GM19463 (cell line): ENCODE data around the gene TLE6.
"Not testable (repeated sequence)": the region's sequence is repeated elsewhere in the genome, so short reads cannot be mapped to it uniquely, and the experiment has no call there.

Experiments
- ATAC-seq: cut with Tn5 transposase; IDR thresholded peaks from one replicate; pipeline ENCODE4 v1.9.1; 2021; ENCODE audit warnings: mild to moderate bottlenecking, moderate library complexity; ENCODE audit not compliant: unreplicated experiment

TLE6 gene

DNA sequence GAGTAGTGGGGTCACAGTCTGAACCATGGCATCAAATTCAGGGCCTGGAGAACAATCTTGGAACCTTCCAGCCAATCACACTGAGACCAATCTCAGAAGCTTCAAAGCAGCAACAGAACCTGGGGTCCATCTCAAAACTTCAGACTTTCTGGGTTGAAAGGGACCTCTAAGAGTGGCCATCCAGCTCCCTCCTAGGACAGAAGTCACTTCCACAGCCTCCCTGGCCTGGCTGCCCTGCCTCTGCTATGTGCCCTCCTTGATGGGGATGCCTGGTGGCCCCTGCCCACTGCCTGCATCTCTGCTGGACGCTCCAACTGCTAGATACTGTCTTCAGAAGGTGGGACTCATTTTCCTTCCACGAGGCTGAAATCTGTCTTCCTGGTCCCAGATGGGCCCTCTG lies 49.9 kb downstream of the TLE6 start:
- ATAC-seq = no peak

DNA sequence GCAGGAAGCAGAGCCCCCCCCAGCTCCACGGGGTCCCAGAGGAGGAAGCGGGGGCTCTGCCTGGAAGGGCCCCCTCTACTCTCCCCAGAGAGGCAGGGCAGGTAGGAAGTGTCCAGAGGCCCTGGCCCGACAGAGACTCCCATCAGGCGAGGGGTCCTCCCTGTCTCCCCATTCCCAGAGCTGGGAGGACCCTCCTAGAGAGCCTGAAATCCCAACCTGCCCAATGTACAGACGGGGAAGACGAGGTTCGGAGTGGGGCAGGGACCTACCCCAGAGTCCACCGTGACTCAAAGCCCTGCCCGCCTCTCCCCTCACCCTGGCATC lies 50.6 kb downstream of the TLE6 start:
- no peak for ATAC-seq

DNA sequence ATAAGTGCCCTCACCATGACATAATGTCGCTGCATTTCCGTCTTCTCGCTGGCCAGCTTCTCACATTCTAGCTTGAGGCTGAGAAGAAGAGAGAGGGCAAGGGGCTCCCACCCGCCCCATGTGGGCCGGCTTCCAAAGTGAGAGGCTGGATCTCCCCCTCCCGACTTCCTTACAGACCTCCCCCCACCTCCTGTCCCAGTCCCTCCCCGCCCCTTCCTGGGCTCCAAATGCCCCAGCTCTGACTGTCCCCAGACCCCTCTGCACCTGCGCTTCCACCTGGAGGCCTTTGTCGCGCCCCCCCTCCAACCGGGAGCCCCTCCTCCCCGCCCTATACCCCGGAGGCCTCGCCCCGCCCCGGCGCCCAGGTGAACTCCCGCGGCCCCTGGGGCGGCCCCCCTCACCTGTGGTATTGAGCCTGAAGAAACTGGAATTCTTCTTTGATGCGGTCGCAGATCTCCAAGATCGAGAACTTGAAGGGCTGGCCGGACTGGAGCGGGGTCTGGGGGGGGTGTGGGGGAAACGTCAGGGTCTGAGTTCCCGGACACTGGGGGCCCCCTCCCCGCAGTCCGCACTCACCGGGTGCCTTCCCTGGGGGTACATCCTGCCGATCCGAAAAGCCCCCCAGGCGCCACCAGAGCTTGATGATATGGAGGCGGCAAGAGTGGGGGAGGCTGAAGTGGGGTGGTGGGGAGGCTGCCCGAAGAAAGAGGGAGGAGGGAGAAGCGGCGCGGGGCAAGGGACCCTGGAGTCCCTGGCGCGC lies 51.1 kb downstream of the TLE6 start:
- no peak for ATAC-seq

DNA sequence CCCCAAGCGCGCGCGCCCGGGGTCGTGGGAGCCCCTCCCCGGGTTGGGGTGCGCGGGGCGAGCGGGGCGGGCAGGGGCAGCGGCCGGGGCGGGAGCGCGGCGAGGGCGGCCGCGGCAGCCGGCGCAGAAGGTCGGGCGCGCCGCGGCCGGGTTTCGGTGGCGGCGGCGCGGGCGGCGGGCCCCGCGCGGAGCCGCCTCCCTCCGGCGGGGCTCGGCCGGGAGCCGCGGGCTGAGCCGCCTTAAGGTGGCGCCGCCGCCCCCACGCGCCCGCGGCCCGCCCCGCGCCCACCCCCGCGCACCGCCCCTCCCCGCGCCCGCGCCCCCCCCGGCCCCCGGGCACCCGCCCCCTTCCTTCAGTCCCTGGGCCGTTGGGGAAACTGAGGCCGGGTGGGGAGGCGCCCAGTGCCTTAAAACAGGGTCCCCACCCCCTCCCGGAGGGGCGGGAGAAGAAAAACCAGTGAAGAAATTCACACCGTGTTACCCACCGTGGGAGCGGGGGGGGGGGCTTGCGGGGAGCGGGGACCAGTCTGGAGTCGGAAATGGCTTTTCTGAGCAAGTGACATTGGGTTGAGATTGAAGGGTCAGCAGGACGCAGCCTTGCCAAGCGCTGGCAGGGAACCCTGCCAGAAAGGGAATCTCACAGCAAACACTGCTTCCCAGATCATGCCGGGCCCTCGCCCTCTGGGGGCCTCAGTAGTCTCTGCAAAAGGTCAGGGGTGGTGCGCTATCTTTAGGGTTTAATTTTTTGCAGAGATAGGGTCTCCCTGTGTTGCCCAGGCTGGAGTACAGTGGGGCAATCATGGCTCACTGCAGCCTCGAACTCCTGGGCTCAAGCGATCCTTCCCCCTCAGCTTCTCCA lies 51.9 kb downstream of the TLE6 start, which contains the start of gene TLE2:
TLE2 (minus strand) TSS at position 216 of the 859 bp plus-strand sequence. CDS start 376 bp downstream, outside the sequence.
- no peak for ATAC-seq

DNA sequence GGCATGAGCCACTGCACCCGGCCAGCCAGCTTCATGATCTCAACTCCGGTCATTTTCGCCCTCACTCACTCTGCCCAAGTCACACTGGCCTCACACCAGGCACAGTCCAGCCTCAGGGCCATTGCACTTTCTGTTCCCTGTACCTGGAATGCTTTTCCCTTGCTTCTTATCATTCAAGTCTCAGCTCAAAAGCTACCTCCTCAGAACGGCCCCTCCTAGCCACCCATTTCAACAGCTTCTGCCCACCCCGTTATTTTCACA lies 54.2 kb downstream of the TLE6 start:
- no peak for ATAC-seq

DNA sequence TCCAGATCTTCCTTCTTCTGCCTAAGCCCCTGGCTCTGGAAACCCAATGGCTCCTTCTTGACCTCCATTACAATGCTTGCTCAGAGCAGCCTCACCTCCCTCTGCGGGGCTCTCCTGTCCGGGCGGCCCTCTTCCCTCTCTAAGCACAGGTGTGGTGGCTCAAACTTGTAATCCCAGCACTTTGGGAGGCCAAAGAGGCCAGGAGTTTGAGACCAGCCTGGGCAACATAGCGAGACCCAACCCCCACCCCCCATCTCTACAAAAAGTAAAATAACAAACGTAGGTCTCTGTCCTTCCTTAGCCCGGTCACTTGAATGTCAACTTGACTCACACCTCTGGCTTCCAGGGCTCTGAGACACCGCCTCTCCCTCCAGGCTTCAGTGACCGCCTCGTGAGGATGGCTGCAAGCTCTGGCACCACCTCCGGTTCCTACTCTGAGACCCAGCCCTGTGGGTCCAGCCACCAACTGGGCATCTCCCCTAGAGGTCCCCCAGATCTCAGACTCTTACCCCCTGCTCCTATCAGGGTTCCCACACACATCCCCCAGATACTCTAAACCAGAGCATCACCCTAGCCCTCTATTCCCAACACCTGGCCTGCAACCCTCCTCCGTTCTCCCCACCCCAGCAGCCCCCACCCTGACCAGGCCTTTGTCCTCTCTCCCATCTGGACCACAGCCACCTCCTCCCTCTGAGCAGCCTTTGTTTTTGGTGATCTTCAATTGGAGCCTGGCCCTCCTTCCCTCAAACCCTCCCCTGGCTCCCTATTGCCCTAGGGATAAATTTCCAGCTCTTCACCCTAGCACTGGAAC lies 56.4 kb downstream of the TLE6 start:
- no peak for ATAC-seq

DNA sequence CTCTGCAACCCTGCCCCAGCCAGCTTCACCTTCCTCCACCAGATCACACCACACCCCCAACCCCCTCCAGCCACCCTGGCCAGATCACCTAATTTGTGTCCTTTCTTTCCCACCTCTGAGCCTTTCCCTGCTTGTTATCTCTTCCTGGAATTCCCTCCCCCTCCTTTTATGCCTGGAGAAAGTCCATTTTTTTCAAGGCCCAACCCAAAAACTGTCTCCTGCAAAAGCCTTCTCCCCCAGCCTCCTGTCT lies 57.0 kb downstream of the TLE6 start:
- no peak for ATAC-seq

DNA sequence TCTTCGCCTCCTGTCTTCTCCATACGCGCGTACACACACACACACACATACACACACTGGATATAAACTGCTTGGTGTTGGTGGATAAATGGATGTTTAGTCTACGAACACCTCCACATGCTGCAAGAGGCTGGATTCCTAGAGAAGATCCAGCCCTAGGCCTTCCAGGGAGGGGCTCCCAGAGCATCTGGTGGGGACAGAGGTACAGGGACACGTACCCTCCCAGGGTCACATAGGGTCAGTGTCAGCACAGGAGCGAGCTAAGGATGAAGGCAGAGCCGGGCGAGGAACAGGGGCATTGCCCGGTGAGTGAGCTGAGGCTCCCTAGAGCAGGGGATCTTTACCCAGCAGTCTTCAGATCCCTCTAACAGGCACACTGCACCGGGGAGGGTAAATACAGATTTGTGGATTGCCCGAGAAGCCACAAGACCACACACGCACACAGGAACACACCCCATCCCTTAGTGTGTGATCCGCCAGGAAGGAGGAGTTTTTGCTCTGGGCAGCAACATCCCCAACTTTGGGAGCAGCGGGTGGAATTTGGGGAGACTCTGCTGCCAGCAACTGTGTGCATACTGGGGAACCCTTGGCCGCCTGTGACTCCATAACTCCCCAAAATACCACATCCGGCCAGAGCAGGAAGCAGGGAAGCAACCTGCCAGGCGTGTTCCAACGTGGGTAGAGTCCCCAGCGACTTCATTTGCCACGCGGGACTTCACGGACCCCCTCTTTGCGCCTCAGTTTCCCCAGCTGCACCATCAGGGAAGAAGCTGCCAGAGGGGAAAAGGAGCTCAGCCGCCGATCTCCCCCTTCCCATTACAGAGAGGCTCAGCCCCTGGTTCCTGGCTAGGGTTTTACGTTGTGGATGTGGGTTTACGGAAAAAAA lies 57.5 kb downstream of the TLE6 start:
- no peak for ATAC-seq

DNA sequence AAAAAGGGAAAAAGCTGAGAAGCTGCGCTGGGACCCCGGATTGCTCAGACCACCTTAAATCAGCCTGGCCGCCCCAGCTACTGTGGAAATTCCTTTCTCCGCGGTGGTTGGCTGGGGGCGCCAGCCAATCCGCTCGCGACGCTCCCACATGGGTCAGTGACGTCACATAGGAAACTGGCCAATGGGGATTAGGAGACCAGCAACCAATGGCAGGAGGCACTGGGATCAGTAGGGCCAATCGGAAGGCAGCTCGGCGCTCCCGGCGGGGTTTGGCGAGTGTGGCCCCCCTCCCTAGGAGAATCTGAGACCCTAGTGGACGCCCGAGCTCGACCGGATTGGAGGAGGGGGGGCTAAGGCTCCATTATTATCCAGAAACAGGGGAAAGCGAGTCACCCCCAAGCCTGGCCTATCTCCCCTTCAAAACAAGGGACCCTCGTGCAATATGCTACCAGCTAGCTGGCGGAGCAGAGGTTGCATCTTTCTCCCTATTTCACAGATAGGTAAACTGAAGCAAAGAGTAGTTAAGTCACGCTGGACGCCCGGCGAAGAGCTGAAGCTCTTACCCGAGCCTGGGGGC lies 58.3 kb downstream of the TLE6 start:
- peak; percentile 93 for ATAC-seq

DNA sequence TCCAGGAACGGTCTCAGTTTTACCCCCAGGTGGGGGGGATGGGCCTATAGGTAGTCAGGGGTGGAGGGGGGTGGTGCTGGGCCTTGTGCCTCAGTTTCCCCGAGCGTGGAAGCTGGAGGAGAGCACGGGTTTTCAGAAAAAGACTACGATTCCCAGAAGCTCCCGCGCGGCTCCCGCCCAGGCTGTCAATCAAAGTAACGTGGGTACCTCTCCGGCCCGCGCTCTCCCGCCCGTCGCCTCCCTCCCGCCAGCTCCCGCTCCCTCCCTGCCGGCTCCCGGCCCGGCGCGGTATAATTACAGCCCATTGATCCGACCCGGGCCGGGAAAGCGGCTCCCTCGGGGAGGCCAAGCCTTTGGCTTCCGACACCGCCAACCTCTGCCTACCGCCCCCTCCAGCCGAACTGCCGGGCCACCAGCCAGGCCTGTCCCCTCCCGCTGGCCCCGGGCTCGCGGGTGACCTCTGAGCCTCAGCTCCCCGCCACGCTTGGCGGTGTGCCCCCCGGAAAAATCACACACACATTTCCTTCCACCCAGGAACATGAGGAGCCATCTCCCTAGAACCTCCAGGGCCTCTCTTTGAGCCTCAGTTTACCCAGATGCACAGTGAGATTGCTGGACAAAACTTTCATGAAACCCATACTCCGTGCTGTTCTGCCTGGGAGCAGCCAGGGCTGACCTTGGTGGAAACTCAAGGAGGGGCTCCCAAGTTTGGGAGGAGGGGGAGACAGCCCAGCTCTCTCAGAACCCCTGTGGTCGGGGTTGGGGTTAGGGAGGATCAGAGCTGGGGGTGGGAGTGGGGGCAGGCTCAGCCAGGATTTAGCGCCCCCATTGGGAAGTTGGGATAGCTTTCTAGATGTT lies 59.0 kb downstream of the TLE6 start:
- no peak for ATAC-seq

DNA sequence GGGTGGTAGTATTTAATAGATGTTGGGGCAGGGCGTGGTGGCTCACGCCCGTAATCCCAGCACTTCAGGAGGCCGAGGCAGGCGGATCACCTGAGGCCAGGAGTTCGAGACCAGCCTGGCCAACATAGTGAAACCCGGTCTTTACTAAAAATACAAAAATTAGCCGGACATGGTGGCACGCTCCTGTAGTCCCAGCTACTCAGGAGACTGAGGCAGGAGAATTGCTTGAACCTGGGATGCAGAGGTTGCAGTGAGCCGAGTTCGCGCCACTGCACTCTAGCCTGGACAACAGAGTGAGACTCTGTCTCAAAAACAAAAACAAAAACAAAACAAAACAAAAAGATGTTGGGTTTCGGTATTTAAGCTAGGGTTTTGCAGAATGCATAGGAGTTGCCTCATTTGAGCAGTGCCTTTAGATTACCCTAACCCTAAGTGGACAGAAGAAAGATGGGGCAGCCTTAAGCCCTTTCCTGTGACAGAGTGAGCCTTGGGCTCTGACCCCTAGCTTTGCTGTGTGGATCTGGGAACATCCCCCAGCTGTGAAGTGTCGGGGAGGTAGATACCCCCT lies 59.7 kb downstream of the TLE6 start:
- ATAC-seq = not testable (repeated sequence)

DNA sequence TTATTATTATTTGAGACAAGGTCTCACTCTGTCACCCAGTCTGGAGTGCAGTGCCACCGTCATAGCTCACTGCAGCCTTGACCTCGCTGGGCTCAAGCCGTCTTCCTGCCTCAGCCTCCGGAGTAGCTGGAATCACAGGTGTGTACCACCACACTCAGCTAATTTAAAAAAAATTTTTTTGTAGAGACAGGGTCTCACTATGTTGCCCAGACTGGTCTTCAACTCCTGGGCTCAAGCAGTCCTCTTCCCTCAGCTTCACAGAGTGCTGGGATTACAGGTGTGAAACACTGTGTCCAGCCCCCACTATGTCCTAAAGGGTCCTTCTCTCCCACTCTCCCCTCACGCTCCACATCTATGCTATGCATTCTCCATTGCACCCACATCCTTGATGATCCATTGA lies 60.9 kb downstream of the TLE6 start:
- no peak for ATAC-seq

DNA sequence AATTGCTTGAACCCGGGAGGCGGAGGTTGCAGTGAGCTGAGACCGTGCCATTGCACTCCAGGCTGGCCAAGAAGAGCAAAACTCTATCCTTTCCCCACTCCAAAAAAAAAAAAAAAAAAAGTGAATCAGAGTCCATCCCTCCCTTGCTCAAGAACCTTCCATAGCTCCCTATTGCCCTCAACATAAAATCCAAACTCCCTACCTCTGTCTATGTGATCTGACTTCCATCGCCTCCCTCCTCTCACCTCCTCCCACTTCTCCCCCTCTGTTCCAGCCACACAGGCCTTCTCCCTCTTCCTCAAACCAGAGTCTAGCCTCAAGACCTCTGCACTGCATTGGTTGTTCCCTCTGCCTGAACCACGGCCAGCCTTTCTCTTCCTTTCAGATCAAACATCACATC lies 61.8 kb downstream of the TLE6 start:
- no peak for ATAC-seq

DNA sequence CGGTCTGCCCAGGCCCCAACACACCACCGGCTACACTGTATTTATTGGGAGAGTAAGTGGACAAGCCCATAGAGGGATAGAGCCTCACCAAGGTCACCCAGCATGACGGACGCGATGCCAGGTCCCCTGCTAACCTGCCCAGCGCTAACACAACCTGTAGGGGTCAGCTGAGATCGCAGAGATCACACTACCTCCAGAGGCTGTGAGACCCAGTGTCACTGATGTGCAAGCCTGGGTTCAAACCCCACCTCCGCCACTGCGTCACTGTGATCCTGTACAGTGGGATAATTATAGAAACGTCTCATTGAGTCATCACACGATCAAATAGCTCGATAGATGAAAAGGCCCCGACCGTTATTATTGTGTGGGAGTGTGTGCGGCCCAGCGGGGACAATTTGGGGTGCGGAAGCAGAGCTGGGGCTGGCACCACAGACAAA lies 62.3 kb downstream of the TLE6 start:
- no peak for ATAC-seq

DNA sequence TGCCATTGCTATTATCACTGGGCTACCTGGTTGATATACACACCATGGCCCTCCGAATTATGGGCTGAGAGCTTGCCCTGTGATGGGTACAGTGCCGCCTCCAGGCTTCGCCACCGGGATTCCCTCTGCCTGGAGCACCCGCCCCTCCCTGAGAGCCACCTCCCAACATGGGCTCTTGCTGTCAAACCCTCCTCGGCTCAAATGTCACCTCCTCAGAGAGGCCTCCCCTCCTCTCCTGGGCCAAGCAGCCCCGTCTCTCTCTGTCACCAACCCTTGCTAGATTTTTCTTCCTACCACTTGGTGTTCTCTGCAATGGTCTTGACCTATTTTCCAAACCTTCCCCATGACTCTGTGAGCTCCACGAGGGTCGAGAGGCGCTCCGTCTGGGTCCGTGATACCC lies 64.0 kb downstream of the TLE6 start:
- no peak for ATAC-seq

DNA sequence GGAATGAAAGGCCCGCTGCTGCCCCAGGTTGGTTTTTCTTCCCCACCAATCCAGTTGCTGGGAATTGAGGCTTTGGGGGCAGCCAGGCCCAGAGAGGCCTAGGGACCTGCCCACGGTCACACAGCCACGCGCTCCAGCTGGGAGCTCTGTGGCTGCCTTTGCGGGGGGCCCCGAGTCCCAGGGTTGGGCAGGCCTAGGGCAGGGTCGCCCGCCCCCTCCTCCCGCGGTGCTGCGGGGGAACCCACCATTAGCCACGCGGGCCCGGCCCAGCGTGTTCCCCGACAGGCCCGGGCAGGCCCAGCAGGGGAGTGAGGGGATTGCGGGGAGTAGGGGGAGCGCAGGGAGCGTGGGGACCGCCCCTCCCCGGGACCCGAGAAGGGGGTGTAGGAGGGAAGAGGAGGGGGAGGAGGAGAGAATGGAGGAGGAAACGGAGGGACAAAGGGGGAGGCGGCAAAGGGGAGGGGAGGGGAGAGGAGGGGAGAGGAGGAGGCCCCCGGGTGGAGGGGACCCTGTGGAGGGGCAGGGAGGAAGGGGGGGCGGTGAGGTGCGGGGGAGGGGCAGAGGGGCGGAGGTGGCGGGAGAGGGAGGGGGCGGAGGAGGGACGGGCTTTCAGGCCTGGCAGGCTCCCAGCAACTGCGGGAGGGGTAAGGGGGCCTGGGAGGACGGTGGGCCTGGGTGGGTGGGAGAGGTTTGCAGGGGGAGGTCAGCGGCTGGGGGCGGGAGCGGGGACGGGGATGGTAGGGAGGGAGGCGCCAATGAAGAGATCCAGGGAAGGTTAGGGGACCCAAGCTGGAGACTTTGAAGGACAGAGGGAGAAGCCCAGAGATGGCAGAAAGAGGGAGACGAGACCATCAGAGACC lies 64.6 kb downstream of the TLE6 start:
- no peak for ATAC-seq

DNA sequence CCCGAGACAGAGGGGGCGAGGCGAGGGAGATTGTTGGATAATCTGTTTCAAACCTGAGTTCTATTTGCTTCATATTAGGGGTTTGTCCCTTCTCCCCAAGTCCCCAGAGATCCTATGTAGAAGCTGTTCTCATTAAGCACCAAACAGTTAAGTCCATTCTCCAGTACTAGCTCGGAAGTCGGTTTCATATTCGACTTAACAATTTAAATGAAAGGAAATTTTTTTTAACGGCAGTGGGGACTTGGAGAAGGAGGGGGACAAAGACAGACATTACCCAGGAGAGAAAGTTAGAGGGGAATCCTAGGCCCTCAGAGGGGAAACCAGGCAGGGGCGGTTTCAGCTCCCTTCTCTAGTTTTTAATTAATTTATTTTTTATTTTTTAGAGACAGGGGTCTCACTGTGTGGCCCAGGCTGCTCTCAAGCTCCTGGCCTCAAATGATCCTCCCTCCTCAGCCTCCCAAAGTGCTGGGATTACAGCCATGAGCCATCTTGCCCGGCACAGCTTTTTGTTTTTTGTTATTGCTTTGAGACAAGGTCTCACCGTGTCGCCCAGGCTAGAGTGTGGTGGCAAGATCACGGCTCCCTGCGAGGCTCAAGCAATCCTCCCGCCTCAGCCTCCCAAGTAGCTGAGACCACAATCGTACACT lies 65.4 kb downstream of the TLE6 start:
- no peak for ATAC-seq
